Gastroesophageal sphincter (tissue), 3 donors: ENCODE measurements around the gene GEMIN8.

Source experiments
- EP300 ChIP-seq: sonication (generic); formaldehyde crosslinking; IDR thresholded peaks from one replicate; pipeline ENCODE4 v1.6.1; 2017; ENCODE audit warnings: antibody characterized with exemption, mild to moderate bottlenecking
- POLR2A ChIP-seq, 2 donors: fragments of 450-650 bp; IDR thresholded peaks; one replicate each; pipeline ENCODE4 v1.6.1; 2017; ENCODE audit warnings: antibody characterized with exemption in 2 of 2, mild to moderate bottlenecking in 2 of 2, moderate library complexity in 1 of 2
- POLR2AphosphoS5 ChIP-seq: sonication (generic); formaldehyde crosslinking; IDR thresholded peaks from one replicate; pipeline ENCODE4 v1.6.1; 2017; ENCODE audit warnings: antibody characterized with exemption
- TF ChIP-seq, protein P1 (sequence below), 4 experiments: fragments of 200-600 bp in 2 of 4; fragments of 450-650 bp in 2 of 4; sonication (generic) in 1 of 4; IDR thresholded peaks; one replicate each; pipeline ENCODE4 v1.5.1; 2017 to 2019; ENCODE audit warnings: antibody characterized with exemption in 4 of 4, mild to moderate bottlenecking in 2 of 4, moderate library complexity in 2 of 4

DNA sequence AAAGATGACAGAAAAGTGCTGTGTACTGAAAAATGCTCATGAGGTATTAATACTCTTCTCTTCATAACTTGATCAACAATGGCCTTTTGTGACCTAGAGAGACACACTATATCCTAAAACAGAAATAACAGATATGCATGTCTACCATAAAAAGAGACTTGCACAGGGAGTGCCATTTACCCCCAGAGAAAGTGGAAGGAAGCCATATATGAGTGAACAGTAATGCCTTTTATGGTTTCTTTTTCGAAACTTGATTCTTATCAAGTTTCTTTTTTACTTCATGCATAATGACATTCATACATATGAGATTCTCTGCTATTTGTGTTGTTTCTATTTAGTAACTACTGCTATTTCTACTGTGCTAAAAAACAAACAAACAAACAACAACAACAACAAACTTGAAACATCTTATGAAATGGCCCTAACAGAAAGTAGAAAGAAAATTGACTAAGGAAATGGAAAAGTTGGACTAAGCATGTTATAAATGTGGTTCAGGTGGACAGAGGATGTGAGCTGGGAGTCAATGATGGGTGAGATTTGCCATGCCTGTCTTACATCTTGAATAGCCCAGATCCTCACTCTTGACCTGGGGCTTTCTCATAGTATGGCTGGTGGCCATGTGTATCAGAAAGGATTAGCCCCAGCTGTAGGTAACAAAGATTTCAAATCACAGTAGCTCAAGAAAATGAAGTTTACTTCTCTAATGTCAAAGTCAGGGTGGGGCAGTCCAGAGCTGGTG lies 43.8 kb downstream of the GEMIN8 start:
- TF ChIP-seq, protein P1, sequence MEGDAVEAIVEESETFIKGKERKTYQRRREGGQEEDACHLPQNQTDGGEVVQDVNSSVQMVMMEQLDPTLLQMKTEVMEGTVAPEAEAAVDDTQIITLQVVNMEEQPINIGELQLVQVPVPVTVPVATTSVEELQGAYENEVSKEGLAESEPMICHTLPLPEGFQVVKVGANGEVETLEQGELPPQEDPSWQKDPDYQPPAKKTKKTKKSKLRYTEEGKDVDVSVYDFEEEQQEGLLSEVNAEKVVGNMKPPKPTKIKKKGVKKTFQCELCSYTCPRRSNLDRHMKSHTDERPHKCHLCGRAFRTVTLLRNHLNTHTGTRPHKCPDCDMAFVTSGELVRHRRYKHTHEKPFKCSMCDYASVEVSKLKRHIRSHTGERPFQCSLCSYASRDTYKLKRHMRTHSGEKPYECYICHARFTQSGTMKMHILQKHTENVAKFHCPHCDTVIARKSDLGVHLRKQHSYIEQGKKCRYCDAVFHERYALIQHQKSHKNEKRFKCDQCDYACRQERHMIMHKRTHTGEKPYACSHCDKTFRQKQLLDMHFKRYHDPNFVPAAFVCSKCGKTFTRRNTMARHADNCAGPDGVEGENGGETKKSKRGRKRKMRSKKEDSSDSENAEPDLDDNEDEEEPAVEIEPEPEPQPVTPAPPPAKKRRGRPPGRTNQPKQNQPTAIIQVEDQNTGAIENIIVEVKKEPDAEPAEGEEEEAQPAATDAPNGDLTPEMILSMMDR (IDR thresholded peaks at IDR 0.05) = no peak
- TF ChIP-seq POLR2A (IDR thresholded peaks at IDR 0.05) = no peak
- TF ChIP-seq POLR2AphosphoS5 = no peak
- no peak for TF ChIP-seq EP300
